Tibial nerve (tissue), 4 donors: ENCODE data around the gene LMOD2. TPM values are rescaled to one million over a fixed set of nuclear protein-coding genes. Genes with fewer than 3 reads are reported as not detected.

ENCODE experiments used
- DNase-seq, 2 donors: peaks; one replicate each; pipeline ENCODE4 v3.0.0-alpha.2; 2019; ENCODE audit warnings: low spot score in 2 of 2
- H3K27ac ChIP-seq, 4 donors: fragments of 200-600 bp; sonication (generic) in 3 of 4; one replicate each; pipeline ENCODE4 v1.5.1; 2017 to 2019; ENCODE audit warnings: mild to moderate bottlenecking in 1 of 4
- H3K27me3 ChIP-seq, 2 donors: fragments of 200-600 bp; sonication (generic) in 1 of 2; one replicate each; pipeline versions ENCODE4 v1.5.1 to v1.6.0; 2017 to 2019
- H3K36me3 ChIP-seq, 3 donors: fragments of 200-600 bp; sonication (generic); one replicate each; pipeline ENCODE4 v1.5.1; 2018 to 2019
- H3K4me1 ChIP-seq, 4 donors: fragments of 200-600 bp; sonication (generic) in 3 of 4; one replicate each; pipeline ENCODE4 v1.5.1; 2017 to 2019
- H3K4me3 ChIP-seq, 4 donors: fragments of 200-600 bp; sonication (generic) in 3 of 4; one replicate each; pipeline ENCODE4 v1.5.1; 2017 to 2019; ENCODE audit warnings: mild to moderate bottlenecking in 1 of 4, moderate library complexity in 1 of 4
- H3K9me3 ChIP-seq, 4 donors: fragments of 200-600 bp; sonication (generic) in 3 of 4; one replicate each; pipeline ENCODE4 v1.5.1; 2017 to 2019
- CTCF ChIP-seq, 5 experiments: fragments of 200-600 bp in 3 of 5; fragments of 450-650 bp in 2 of 5; sonication (generic) in 3 of 5; IDR thresholded peaks; one replicate each; pipeline ENCODE4 v1.5.1; 2016 to 2019; ENCODE audit warnings: antibody characterized with exemption in 5 of 5, mild to moderate bottlenecking in 3 of 5, moderate library complexity in 2 of 5
- EP300 ChIP-seq, 2 donors: sonication (generic); formaldehyde crosslinking; IDR thresholded peaks; one replicate each; pipeline ENCODE4 v1.6.1; 2017; ENCODE audit warnings: antibody characterized with exemption in 2 of 2, mild to moderate bottlenecking in 1 of 2
- POLR2A ChIP-seq, 2 donors: fragments of 450-650 bp; IDR thresholded peaks; one replicate each; pipeline ENCODE4 v1.6.1; 2017; ENCODE audit warnings: antibody characterized with exemption in 2 of 2, mild to moderate bottlenecking in 2 of 2, moderate library complexity in 2 of 2
- WGBS, 2 donors: methylation state at CpG; one replicate each; pipeline ENCODE4 v1.1.5; 2018; 5-methylcytosine and 5-hydroxymethylcytosine counted together
- total RNA-seq, 4 donors: library from RNA; depleted of rRNA; stranded (reverse); fragments of >200 nt; gene quantifications; one replicate each; pipeline ENCODE4 v1.1.0, GENCODE V29; 2016

Gene LMOD2
- total RNA-seq, 4 donors from 2014 or later, result not detected

- Histone ChIP-seq H3K36me3 (no peaks in the 10 kb centered on the region), H3K9me3 (no peaks in the 10 kb centered on the region), H3K27ac (no peak overlapping the region), H3K27me3 (peaks cover 0 to 4% of the 10 kb centered on the region in 2 donors), H3K4me3 (no peak overlapping the region), H3K4me1 (no peaks in the 10 kb centered on the region)
- no peak for TF ChIP-seq EP300 (IDR thresholded peaks at IDR 0.05)
- no peak for TF ChIP-seq CTCF (IDR thresholded peaks at IDR 0.05)
- no peak for TF ChIP-seq POLR2A (IDR thresholded peaks at IDR 0.05)
- no peak for DNase-seq
- 58 to 74% methylated on average over 1 of the region's 1 CpG for WGBS, 2 donors
Measured at GRCh38 chr7:123666492-123666891, 10.8 kb downstream of the LMOD2 start.

- H3K36me3 ChIP-seq, result no peaks in the 10 kb centered on the region
- no peak overlapping the region for H3K4me3 ChIP-seq
- no peaks in the 10 kb centered on the region for H3K27me3 ChIP-seq
- no peaks in the 10 kb centered on the region for H3K9me3 ChIP-seq
- 87 to 91% methylated on average over 7 of the region's 7 CpGs for WGBS, 2 donors
- peaks cover 0 to 11% (median 2%) of the 10 kb centered on the region in 4 donors for H3K4me1 ChIP-seq
- no peak for DNase-seq
- TF ChIP-seq EP300 (IDR thresholded peaks at IDR 0.05), result no peak
- TF ChIP-seq POLR2A (IDR thresholded peaks at IDR 0.05), result no peak
- no peak for TF ChIP-seq CTCF (IDR thresholded peaks at IDR 0.05)
- H3K27ac ChIP-seq, result no peak overlapping the region
Measured at GRCh38 chr7:123669485-123669884, 13.8 kb downstream of the LMOD2 start.

GRCh38 chr7:123673137-123673732 is 17.6 kb downstream of the LMOD2 start:
- Histone ChIP-seq H3K27ac (no peak overlapping the region), H3K9me3 (no peaks in the 10 kb centered on the region), H3K4me1 (peaks cover 0 to 22% (median 2%) of the 10 kb centered on the region in 4 donors), H3K27me3 (no peaks in the 10 kb centered on the region), H3K4me3 (no peak overlapping the region), H3K36me3 (no peaks in the 10 kb centered on the region)
- no peak for TF ChIP-seq POLR2A (IDR thresholded peaks at IDR 0.05)
- no peak for TF ChIP-seq EP300 (IDR thresholded peaks at IDR 0.05)
- no peak for TF ChIP-seq CTCF (IDR thresholded peaks at IDR 0.05)
- 90 to 93% methylated on average over 5 of the region's 5 CpGs for WGBS, 2 donors
- DNase-seq, result no peak

GRCh38 chr7:123673752-123674398 is 18.2 kb downstream of the LMOD2 start:
- TF ChIP-seq CTCF (IDR thresholded peaks at IDR 0.05), result no peak
- no peak for TF ChIP-seq EP300 (IDR thresholded peaks at IDR 0.05)
- no peak for TF ChIP-seq POLR2A (IDR thresholded peaks at IDR 0.05)
- no peaks in the 10 kb centered on the region for H3K36me3 ChIP-seq
- H3K4me1 ChIP-seq, result peaks cover 0 to 22% (median 2%) of the 10 kb centered on the region in 4 donors
- WGBS, 2 donors, result 54 to 63% methylated on average over 3 of the region's 3 CpGs
- no peak for DNase-seq
- H3K27me3 ChIP-seq, result no peaks in the 10 kb centered on the region
- no peak overlapping the region for H3K4me3 ChIP-seq
- no peak overlapping the region for H3K27ac ChIP-seq
- no peaks in the 10 kb centered on the region for H3K9me3 ChIP-seq

- no peak for DNase-seq
- Histone ChIP-seq H3K27ac (no peak overlapping the region), H3K4me1 (peaks cover 0 to 22% (median 2%) of the 10 kb centered on the region in 4 donors), H3K9me3 (no peaks in the 10 kb centered on the region), H3K36me3 (no peaks in the 10 kb centered on the region), H3K4me3 (no peak overlapping the region), H3K27me3 (no peaks in the 10 kb centered on the region)
- 32 to 40% methylated on average over 2 of the region's 2 CpGs for WGBS, 2 donors
- TF ChIP-seq POLR2A (IDR thresholded peaks at IDR 0.05), result no peak
- no peak for TF ChIP-seq EP300 (IDR thresholded peaks at IDR 0.05)
- TF ChIP-seq CTCF (IDR thresholded peaks at IDR 0.05), result no peak
Measured at GRCh38 chr7:123674399-123675180, 18.9 kb downstream of the LMOD2 start.
